HG03060 (cell line): Measurements from ENCODE around the gene EIF3F.
"Not testable (repeated sequence)": the region's sequence is repeated elsewhere in the genome, so short reads cannot be mapped to it uniquely, and the experiment has no call there.

Source experiments
- ATAC-seq: cut with Tn5 transposase; IDR thresholded peaks from one replicate; pipeline ENCODE4 v1.9.1; 2021; ENCODE audit warnings: low read depth, moderate number of reproducible peaks; ENCODE audit not compliant: unreplicated experiment

The EIF3F gene

DNA sequence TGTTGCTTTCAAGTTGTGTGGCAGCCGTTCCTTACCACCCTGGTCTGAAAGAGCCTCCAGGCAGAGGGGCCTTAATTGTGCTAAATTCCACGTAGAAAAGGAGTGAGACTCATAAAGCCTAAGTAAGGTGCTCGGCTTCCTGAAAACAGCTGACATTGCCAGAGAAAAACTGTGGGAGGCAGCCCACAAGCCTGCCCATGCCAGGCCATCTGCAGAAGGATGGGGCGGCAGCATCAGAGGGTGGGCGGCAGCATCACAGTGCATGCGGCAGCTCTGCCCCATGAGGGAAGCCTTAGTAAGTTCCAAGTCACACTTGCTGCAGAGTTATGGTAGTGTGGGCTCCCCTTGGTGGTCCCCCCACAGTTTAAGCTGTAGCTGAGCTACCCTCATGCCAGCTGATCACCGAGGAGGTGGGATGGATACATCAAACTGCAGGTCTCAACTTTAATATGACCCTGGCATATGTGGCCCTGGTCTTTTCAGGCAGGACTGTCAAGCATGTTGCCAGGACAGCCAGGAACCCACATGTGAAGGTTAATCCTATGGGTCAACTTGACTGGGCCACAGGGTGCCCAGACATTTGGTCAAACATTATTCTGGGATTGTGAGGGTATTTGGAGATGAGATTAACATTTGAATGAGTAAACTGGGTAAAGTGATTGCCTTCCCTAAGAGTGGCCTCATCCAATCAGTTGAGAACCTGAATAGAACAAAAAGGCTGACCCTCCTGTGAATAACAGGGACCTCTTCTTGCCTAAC is 3.1 kb upstream of the EIF3F start:
- ATAC-seq, result no peak

DNA sequence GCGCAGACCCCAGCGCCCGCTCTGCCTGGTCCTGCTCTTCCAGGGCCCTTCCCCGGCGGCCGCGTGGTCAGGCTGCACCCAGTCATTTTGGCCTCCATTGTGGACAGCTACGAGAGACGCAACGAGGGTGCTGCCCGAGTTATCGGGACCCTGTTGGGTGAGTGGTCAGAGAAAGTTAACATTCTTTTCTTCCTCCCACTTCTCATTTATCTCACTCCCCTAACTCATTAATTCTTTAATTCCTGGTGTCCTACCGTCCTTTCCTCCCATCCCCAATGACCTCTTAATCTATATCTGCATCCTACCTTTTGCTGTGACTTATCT is 385 bp downstream of the EIF3F start:
- not testable (repeated sequence) for ATAC-seq

DNA sequence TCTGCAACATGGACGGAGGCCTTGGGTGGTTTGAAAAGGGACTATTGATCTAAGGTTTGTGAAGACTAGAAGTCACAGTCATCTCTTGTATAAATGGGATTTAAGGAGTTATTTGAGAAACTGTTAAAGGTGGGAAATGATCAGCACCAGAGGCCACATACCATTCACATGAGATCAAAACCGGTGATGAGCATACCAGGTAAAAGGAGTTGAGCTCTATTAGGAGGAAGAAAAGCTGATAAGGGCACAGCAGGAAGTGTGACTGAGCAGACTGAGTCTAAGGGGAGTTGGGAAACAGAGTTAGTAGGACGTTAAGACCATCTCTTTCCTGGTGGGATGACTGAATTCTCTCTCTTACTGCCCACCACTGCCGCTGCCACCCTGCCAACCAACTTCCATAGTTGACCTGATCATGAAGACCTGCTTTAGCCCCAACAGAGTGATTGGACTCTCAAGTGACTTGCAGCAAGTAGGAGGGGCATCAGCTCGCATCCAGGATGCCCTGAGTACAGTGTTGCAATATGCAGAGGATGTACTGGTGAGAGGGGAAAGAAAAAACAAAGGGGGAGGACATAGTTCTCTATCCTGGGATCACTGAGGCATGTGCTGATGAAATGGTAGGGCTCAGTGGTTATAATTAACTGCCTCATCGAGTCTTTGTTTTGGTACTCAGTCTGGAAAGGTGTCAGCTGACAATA is 7.6 kb downstream of the EIF3F start:
- ATAC-seq, result no peak

DNA sequence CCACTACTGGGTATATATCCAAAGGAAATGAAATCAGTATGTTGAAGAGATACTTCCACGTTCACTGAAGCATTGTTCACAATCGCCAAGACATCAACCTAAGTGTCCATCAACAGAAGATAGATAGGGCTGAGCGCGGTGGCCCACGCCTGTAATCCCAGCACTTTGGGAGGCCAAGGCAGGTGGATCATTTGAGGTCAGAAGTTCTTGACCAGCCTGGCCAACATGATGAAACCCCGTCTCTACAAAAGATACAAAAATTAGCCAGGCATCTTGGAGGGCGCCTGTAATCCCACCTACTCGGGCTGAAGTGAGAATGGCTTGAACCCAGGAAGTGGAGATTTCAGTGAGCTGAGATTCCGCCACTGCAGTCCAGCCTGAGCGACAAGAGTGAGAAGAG is 12.7 kb downstream of the EIF3F start:
- ATAC-seq, result no peak

DNA sequence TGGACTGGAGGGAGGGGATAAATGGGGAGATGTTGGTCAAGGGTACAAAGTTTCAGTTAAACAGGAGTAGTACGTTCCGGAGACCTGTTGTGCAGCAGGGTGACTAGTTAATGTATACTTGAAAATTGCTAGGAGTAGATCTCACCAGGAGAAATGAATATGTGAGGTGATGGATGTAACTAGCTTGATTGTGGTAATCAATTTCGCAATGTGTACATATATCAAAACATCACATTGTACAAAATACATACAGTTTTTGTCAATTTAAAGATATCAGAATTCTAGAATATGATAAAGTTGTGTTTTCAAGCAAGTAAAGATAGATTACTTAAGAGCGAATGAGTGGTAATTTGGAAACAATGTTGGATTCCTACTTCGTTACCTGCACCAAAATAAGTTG is 13.3 kb downstream of the EIF3F start:
- ATAC-seq, result no peak

DNA sequence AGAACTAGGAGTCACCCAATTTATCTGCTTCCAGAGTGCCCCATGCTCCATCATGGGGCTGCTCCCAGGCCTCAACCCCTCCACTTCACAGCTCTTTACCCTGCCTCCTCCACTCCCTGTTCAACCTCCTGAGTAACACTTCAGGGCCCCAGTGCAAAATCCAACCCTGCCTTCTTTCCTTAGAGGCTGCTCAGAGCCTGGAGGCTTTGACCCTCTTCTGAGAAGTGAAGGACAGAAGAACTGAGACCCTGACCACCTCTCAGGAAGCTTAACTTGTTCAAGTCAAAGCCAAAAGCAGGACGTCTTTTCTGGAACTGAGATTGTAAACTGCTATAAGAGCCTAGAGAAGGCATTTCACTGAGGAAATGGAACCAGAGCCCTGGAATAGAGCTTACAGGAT is 15.5 kb downstream of the EIF3F start:
- ATAC-seq, result no peak

DNA sequence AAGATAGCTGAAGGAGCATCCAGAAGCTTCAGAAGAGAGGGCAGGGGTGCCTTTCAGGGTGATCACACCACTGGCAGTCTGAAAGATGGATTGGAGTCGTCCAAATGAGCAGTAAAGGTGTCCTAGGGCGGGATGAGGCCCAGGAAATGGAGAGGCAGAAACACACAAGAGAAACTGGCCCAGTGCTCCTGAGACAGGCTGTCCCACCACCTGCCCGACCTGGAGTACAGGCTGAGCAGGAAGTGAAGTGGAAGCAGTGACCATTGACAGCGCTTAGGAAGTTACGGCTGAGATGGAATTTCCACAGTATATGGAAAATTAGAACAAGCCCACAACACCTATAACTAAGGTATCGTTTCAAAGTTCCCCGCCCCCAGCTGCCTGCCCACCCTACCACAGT is 16.1 kb downstream of the EIF3F start:
- no peak for ATAC-seq

DNA sequence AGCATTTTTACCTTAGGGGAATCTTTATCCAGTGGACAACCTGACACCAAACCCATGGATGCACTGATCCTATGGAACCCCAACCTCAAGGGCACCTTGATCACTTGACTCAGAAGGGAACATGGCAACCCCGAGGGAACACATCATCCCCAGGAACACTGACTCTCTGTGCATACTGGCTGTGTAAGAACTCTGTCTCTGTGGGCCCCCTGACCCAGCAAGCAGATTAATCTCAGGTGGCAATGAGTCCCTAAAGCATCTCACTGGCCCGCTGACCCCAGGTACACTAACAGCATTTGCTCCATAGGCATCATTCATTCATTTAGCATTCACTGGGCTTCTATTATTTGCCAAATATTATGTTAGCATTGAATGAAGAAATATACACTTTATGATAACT is 16.9 kb downstream of the EIF3F start:
- no peak for ATAC-seq

DNA sequence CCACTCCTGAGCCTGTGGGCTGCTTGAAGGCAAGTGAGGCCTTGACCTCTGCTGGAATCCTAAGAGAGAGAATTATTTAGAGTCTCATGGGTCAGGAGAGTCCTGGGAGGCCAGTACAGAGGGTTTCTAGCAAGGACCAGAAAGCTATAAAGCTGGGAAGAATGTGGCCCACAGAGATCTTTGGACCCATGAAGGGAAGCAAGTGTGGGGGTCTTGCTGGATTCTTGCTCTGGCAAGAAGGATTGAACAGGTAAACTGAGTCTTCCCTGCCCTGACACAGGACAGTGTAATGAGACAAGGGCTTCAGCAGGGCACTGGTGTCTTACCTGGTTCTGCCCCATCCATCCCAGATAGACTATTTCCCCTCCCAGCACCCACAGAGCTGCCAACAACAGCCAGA is 18.4 kb downstream of the EIF3F start:
- ATAC-seq, result no peak

DNA sequence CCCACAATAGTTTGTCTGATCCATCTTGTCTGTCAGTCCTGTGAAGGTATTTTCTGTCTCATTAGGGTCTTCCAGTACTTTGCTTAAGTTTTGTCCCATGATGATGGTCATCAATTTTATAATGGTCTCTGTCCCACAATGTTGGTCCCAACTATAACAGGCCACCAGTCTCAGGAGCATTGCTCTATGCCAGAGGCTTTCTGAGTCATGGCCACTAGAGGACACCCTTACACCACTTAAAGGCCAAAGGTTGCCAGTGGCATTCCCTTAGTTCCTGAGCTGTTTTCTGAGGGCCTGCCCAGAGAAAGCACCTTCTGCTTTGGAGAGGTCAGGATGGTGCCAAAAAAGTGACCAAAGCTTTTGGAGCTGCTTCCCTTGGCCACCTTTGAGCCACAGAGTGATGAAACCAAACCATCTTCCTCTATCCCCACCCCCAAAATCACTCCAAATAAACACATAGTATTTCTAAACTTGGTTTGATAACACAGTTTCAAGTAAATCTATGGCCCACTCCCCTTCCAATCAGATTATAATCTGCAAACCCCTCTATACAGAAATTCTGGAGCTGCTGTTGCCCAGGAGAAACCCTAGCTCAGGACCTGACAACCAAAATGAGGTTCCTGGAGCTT is 19.3 kb downstream of the EIF3F start:
- ATAC-seq, result no peak

DNA sequence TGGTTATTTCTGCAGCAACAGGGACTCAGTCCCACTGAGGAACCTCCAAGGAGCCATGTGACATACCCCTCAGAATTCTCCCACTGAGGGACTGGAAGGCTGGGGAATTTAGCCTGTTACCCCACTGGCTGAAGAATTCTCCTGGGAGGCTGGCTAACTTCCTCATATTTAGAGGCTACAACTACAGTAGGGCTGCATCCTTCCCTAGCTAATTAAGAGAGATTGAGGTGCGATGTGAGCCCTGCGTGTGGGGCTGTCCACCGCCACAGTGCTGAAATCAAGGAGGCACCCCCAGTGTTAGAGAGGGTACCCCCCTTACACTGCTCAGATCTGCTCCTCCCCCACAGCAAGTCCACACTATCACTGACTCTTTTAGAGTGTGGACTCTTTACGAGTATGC is 21.1 kb downstream of the EIF3F start:
- ATAC-seq, result no peak

DNA sequence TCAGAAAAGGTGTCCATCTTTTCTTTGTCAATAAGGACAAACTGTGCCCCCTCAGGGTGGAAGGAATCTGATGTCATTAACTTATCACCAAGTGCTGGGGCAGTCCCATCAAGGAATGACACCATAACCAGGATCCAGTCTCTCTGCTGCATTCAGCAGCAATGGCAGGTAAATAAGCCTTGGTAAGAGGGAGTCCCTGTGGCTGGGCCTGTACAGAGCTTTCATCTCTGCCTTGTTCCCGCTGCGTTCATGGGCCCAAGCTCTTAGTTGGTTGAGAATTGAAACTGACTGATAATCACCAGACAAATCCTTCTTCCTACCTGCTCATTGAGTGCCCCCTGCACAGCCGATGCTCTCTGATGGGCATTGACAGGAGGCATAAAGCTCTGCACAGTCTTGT is 22.7 kb downstream of the EIF3F start:
- ATAC-seq, result no peak

DNA sequence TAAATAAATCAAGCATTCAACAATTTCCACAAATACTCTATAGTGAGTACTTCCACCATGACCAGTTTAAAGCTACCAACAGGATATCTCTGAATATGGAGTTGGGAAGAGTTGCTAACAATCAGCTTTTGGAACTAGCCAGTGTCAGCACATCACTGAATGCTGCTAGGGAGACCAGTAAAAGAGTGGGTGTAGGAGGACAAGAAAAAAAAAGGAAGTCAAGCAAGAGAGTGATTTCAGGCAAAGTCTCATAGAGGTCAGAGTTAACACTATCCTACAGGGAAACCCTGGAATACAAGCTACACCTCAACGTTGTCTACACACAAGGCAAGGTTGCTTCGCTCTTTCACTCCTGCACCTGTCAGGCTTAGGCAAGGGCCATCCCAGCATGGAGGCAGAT is 24.2 kb downstream of the EIF3F start:
- no peak for ATAC-seq

DNA sequence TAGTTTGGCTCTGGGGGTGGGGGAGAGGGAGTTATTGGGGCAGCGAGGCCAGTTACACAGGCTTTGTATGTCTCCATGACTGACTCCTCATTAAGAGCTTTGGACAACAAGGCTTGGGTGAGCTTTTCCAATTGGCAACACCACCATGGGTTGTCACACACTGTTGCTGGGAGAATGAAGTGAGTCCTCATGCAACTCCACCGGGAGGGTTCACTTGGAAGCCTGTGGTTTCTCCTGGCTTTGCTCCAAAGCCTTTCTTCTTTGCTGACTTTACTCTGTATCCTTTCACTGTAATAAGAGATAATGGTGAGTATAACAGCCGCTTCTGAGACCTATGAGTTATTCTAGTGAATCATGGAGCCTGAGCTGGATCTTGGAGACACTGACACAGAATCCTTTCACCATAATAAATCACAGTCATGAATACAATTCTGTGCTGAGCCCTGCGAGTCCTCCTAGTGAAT is 24.9 kb downstream of the EIF3F start:
- no peak for ATAC-seq

DNA sequence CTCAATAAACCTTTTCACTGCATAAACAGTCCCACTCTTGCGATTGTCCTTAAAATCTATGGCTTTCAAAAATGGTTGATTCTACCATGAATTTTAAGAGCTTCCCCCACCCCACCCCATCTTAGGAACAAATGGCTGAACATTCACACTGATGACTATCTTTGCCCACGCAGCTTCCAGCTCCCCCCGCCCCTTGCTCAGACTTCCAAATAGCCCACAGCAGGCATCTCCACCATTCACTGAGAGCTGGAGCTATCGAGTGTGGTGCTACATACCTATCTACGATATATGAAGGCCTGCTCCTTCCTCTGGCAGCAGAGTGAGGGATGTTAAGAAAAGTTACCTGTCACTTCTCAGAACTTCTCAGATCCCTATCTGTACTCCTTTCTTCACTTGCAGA is 26.7 kb downstream of the EIF3F start:
- ATAC-seq, result no peak

DNA sequence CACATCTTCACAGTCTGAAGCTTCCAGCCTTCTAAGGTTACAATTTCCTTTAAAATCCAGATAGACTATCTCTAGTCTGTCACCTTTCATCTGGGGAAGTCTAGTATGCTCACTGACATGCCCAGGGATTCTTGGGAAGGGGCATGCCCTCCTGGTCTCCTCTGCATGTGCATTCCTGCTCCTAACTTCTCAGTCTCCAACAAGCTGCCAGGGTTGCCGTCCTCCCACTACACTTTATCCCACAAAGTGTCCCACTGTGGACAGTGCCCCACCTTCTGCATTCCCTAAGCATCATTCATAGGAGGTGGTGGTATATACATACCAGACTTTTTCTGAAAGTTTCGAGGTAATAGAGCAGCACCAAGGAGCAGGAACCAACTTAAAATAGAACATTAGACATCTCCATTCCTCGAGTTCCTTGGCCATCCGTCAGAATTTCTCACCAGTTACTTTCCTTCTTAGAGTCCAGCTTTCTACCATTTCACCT is 28.7 kb downstream of the EIF3F start:
- no peak for ATAC-seq

DNA sequence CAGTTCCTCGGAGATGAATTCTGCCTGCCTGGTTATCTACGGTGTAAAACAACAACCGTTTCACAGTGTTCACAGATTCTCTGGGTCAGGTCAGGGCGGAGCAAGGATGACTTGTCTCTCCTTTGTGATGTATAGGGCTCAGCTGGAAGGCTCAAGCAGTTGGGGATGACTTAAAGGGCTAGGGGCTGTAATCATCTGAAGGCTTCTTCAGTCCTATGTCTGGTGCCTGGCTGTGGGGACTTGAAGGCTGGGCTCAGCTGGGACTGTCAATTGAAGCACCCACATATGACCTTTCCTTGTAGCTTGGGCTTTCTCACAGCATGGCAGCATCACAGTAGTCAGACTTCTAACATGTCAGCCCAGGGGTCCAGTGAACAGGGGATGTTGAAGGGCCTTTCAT is 29.3 kb downstream of the EIF3F start:
- no peak for ATAC-seq

DNA sequence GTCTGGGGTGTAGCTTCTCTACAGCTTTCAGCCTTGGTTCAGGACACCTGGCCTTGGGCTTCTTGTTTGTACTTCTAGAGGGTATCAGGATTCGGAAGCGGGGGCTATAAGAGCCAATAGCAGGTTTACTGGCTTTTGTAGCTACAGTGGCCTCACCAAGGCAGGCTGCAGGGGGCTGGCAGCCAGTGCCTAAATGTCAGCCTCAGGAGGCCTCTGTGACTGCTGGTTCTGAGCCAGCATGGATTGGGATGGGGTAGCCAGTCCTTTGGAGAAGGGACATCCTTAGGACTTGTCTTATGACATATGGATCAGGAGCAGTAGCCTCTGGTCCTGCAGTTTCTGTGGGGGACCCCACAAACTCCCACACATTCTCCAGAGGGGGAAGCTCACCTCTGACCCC is 29.9 kb downstream of the EIF3F start:
- ATAC-seq, result no peak

DNA sequence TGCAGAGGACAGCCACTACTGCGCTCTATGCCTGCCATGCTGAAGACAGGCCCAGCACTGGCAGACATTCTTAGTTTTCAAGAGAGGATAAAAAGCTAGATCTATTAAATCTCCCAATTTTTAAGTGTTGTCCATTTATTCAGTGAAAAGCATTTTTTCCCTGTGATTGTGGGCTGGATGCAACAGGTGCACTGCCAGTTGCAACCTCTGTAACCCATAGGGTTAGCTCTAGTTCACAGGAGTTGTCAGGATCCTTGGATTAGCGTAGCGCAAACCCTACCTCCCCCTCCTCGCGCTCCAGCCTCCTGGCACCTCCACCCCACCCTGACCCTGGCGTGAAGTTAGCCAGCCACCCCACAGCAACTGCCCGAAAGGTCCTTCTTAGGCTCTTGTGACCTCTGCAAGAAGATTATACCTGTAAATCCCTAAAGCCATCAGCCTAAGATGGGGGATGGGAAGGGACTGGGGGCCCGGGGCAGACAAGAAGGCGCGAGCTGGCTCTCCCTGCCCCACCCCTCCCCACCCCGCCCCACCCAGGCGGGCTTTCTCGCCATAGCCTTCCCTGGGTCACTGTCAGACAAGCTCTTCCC is 30.9 kb downstream of the EIF3F start:
- ATAC-seq, result no peak

DNA sequence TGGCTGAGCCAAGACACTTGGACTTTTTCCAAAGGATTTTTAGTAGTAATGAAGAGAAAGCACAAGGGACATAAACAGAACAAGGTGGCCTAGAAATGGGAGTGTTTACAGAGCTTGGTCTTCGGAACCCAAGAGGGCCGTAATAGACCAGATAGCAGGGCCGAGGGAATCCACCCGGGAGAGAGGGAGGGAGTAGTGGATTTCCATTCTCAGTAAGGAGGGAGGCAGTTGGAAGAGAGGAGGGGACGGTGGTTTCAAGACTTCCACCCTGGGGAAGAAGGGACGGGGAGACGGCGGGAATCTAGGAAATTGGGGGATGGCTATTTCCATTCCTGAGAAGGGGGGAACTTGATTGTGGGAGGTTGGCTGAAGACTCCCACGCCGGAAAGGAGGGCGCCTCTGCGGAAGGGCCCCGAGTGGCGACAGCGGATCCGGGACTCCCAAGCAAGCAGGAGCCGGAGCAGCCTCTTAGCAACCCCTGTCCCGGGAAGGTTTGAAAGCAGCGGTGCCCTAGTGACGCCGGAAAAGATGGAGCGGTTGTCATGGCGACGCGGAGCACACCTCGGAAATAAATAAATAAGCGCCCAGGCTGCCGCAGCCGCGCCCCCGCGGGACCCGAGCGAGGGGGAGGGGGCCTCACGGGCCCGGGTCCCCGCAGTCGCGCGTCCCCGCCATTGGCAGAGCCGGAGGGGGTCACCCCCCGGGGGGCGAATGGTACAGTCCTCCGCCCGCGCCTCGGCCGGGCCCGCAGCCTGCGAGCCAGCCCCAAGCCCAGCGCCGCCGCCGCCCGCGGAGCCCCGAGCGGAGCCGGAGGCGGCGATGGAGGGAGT is 31.6 kb downstream of the EIF3F start:
- ATAC-seq, result no peak
